Measurements from ENCODE around the gene SHANK3.

Gene SHANK3

GRCh38 chr22:50714631-50715179 is 42.1 kb downstream of the SHANK3 start:
- Mint-ChIP-seq H3K4me3 (no peak overlapping the region), H3K9me3 (no peaks in the 10 kb centered on the region), H3K4me1 (peaks cover 5% of the 10 kb centered on the region), H3K36me3 (ENCODE audit: low read depth) (peaks cover 30% of the 10 kb centered on the region), H3K27ac (no peak overlapping the region), H3K27me3 (ENCODE audit: low read depth) (peaks cover 32% of the 10 kb centered on the region)
- no peak for TF ChIP-seq CTCF (IDR thresholded peaks at IDR 0.05; ENCODE audit: unreplicated experiment in 3 of 3)

GRCh38 chr22:50715250-50715649 is 42.6 kb downstream of the SHANK3 start:
- Mint-ChIP-seq H3K4me3 (no peak overlapping the region), H3K27me3 (ENCODE audit: low read depth) (peaks cover 34% of the 10 kb centered on the region), H3K36me3 (ENCODE audit: low read depth) (peaks cover 30% of the 10 kb centered on the region), H3K4me1 (peaks cover 5% of the 10 kb centered on the region), H3K9me3 (no peaks in the 10 kb centered on the region), H3K27ac (no peak overlapping the region)
- TF ChIP-seq CTCF (IDR thresholded peaks at IDR 0.05; ENCODE audit: unreplicated experiment in 3 of 3): no peak

- H3K9me3 Mint-ChIP-seq: no peaks in the 10 kb centered on the region
- H3K27me3 Mint-ChIP-seq (ENCODE audit: low read depth): peaks cover 34% of the 10 kb centered on the region
- H3K4me1 Mint-ChIP-seq: peaks cover 5% of the 10 kb centered on the region
- no peak for TF ChIP-seq CTCF (IDR thresholded peaks at IDR 0.05; ENCODE audit: unreplicated experiment in 3 of 3)
- H3K4me3 Mint-ChIP-seq: no peak overlapping the region
- H3K36me3 Mint-ChIP-seq (ENCODE audit: low read depth): peaks cover 27% of the 10 kb centered on the region
- no peak overlapping the region for H3K27ac Mint-ChIP-seq
Observed at GRCh38 chr22:50715776-50716175, 43.2 kb downstream of the SHANK3 start.

- H3K9me3 Mint-ChIP-seq: no peaks in the 10 kb centered on the region
- peaks cover 5% of the 10 kb centered on the region for H3K4me1 Mint-ChIP-seq
- H3K27me3 Mint-ChIP-seq (ENCODE audit: low read depth): peaks cover 34% of the 10 kb centered on the region
- no peak for TF ChIP-seq CTCF (IDR thresholded peaks at IDR 0.05; ENCODE audit: unreplicated experiment in 3 of 3)
- peaks cover 26% of the 10 kb centered on the region for H3K36me3 Mint-ChIP-seq (ENCODE audit: low read depth)
- no peak overlapping the region for H3K27ac Mint-ChIP-seq
- H3K4me3 Mint-ChIP-seq: peak overlapping the region in 1 of 3 experiments; percentile 33
Observed at GRCh38 chr22:50716290-50717024, 43.8 kb downstream of the SHANK3 start.

GRCh38 chr22:50717709-50718351 is 45.2 kb downstream of the SHANK3 start:
- Mint-ChIP-seq H3K27me3 (ENCODE audit: low read depth) (peaks cover 41% of the 10 kb centered on the region), H3K36me3 (ENCODE audit: low read depth) (peaks cover 33% of the 10 kb centered on the region)

More at GRCh38 chr22:50717709-50718351, 45.2 kb downstream of the SHANK3 start:
- no peak overlapping the region for H3K4me3 Mint-ChIP-seq
- H3K27ac Mint-ChIP-seq: no peak overlapping the region
- TF ChIP-seq CTCF (IDR thresholded peaks at IDR 0.05; ENCODE audit: unreplicated experiment in 3 of 3): no peak
- no peaks in the 10 kb centered on the region for H3K9me3 Mint-ChIP-seq
- peaks cover 5% of the 10 kb centered on the region for H3K4me1 Mint-ChIP-seq

All from nephron (organoid).